Neural cell (in vitro differentiated cells): Measurements from ENCODE around the gene GALNT16. TPM values are rescaled to one million over a fixed set of nuclear protein-coding genes. Genes with fewer than 3 reads are reported as not detected.

Experiments
- H2AFZ ChIP-seq: fragments of 200-600, 300-800 bp; sonication (generic), shearing (Covaris generic); 2 replicates; pipeline ENCODE4 v1.6.0; 2014; ENCODE audit warnings: low read depth, mild to moderate bottlenecking, antibody characterized with exemption, low read length, moderate library complexity
- H3F3A ChIP-seq: fragments of 200-600 bp; shearing (Covaris generic); 2 replicates; pipeline ENCODE4 v1.6.1; 2016; ENCODE audit warnings: mild to moderate bottlenecking, moderate library complexity, mixed read lengths, antibody characterized with exemption, low read length; ENCODE audit not compliant: insufficient read depth, poor library complexity, severe bottlenecking
- H3K27ac ChIP-seq: fragments of 200-600, 300-800 bp; sonication (generic), shearing (Covaris generic); 2 replicates; pipeline ENCODE4 v1.5.1; 2014; ENCODE audit warnings: mild to moderate bottlenecking, low read length, moderate library complexity
- H3K27me3 ChIP-seq: fragments of 300-800, 200-600 bp; sonication (generic), shearing (Covaris generic); 2 replicates; pipeline ENCODE4 v1.6.0; 2014; ENCODE audit warnings: mild to moderate bottlenecking, low read depth, low read length, moderate library complexity; ENCODE audit not compliant: insufficient read depth
- H3K36me3 ChIP-seq: fragments of 300-800, 200-600 bp; sonication (generic), shearing (Covaris generic); 2 replicates; pipeline ENCODE4 v1.5.1; 2014; ENCODE audit warnings: mild to moderate bottlenecking, antibody characterized with exemption, low read length, moderate library complexity; ENCODE audit not compliant: insufficient read depth
- H3K4me2 ChIP-seq: fragments of 300-800, 200-600 bp; sonication (generic), shearing (Covaris generic); 2 replicates; pipeline ENCODE4 v1.6.0; 2014; ENCODE audit warnings: mild to moderate bottlenecking, low read length
- H3K4me3 ChIP-seq: fragments of 300-800, 200-600 bp; sonication (generic), shearing (Covaris generic); 2 replicates; pipeline ENCODE4 v1.5.1; 2014; ENCODE audit warnings: mild to moderate bottlenecking, low read length, moderate library complexity
- H3K79me2 ChIP-seq: fragments of 200-600 bp; shearing (Covaris generic); replicated peaks from 2 replicates; pipeline ENCODE4 v1.6.0; 2014; ENCODE audit warnings: mild to moderate bottlenecking, low read length, moderate library complexity; ENCODE audit not compliant: insufficient read depth
- H3K9ac ChIP-seq: fragments of 300-800, 200-600 bp; sonication (generic), shearing (Covaris generic); 2 replicates; pipeline ENCODE4 v1.6.1; 2016; ENCODE audit warnings: mild to moderate bottlenecking, low read length, mixed read lengths
- H3K9me2 ChIP-seq: fragments of 200-600 bp; shearing (Covaris generic); 2 replicates; pipeline ENCODE4 v1.6.1; 2016; ENCODE audit warnings: mild to moderate bottlenecking, low read length, mixed read lengths; ENCODE audit not compliant: insufficient read depth
- H3K9me3 ChIP-seq: fragments of 200-600, 300-800 bp; sonication (generic), shearing (Covaris generic); 2 replicates; pipeline ENCODE4 v1.6.1; 2016; ENCODE audit warnings: mild to moderate bottlenecking, mixed run types, low read length, moderate library complexity, mixed read lengths
- H4K20me1 ChIP-seq: fragments of 200-600 bp; shearing (Covaris generic); 2 replicates; pipeline ENCODE4 v1.6.1; 2016; ENCODE audit warnings: mild to moderate bottlenecking, mixed run types; ENCODE audit not compliant: insufficient read depth
- CTCF ChIP-seq: fragments of 450-650 bp; IDR thresholded peaks from 2 replicates; pipeline ENCODE4 v1.5.1; 2014; ENCODE audit warnings: antibody characterized with exemption, mild to moderate bottlenecking, moderate library complexity; ENCODE audit not compliant: poor library complexity, severe bottlenecking
- EP300 ChIP-seq: fragments of 450-650 bp; conservative IDR thresholded peaks from 2 replicates; pipeline ENCODE4 v1.6.1; 2014; ENCODE audit warnings: antibody characterized with exemption, mild to moderate bottlenecking, moderate library complexity; ENCODE audit not compliant: poor library complexity, severe bottlenecking
- EZH2 ChIP-seq: fragments of 200-600, 300-800 bp; shearing (Covaris generic), sonication (generic); IDR thresholded peaks from 2 replicates; pipeline ENCODE4 v1.6.1; 2014; ENCODE audit warnings: antibody characterized with exemption, low read length, borderline replicate concordance, mild to moderate bottlenecking; ENCODE audit not compliant: insufficient read depth, poor library complexity, severe bottlenecking
- MXI1 ChIP-seq: fragments of 450-650 bp; conservative IDR thresholded peaks from 2 replicates; pipeline ENCODE4 v1.6.1; 2014; ENCODE audit warnings: antibody characterized with exemption, mild to moderate bottlenecking; ENCODE audit not compliant: poor library complexity, severe bottlenecking
- POLR2AphosphoS5 ChIP-seq: IDR thresholded peaks from 2 replicates; pipeline ENCODE4 v1.6.1; 2012
- RAD21 ChIP-seq: fragments of 450-650 bp; conservative IDR thresholded peaks from 2 replicates; pipeline ENCODE4 v1.6.1; 2014; ENCODE audit warnings: antibody characterized with exemption, mild to moderate bottlenecking, moderate library complexity
- REST ChIP-seq: IDR thresholded peaks from 2 replicates; pipeline ENCODE4 v1.6.1; 2012; ENCODE audit warnings: borderline replicate concordance
- SMC3 ChIP-seq: fragments of 450-650 bp; conservative IDR thresholded peaks from 2 replicates; pipeline ENCODE4 v1.6.1; 2014; ENCODE audit warnings: antibody characterized with exemption, mild to moderate bottlenecking, moderate library complexity; ENCODE audit not compliant: poor library complexity
- TAF1 ChIP-seq: IDR thresholded peaks from 2 replicates; pipeline ENCODE4 v1.6.1; 2012; ENCODE audit warnings: low read depth
- polyA plus RNA-seq: library from polyadenylated mRNA; depleted of rRNA; stranded (reverse); fragments of >200 nt; gene quantifications from 2 replicates; pipeline ENCODE4 v1.2.3, GENCODE V29; 2014

GALNT16 gene
- polyA plus RNA-seq, 1 donor from 2014 or later: 23.8 TPM

GRCh38 chr14:69312608-69313007 is 52.6 kb downstream of the GALNT16 start:
- Histone ChIP-seq H3K9me3 (no peaks in the 10 kb centered on the region), H3K9ac (no peak overlapping the region), H2AFZ (no peak overlapping the region), H3K9me2 (no peaks in the 10 kb centered on the region), H4K20me1 (no peaks in the 10 kb centered on the region), H3K4me3 (no peak overlapping the region), H3K4me2 (no peak overlapping the region), H3K79me2 (no peaks in the 10 kb centered on the region), H3K36me3 (no peaks in the 10 kb centered on the region), H3F3A (no peaks in the 10 kb centered on the region), H3K27ac (no peak overlapping the region), H3K27me3 (no peaks in the 10 kb centered on the region)
- no peak for TF ChIP-seq REST
- TF ChIP-seq EZH2: no peak
- TF ChIP-seq TAF1: no peak
- TF ChIP-seq POLR2AphosphoS5: no peak
- no peak for TF ChIP-seq EP300
- TF ChIP-seq RAD21: no peak
- no peak for TF ChIP-seq MXI1
- no peak for TF ChIP-seq CTCF
- TF ChIP-seq SMC3: no peak

GRCh38 chr14:69313176-69313575 is 53.2 kb downstream of the GALNT16 start:
- H2AFZ ChIP-seq: no peak overlapping the region
- H3K27me3 ChIP-seq: no peaks in the 10 kb centered on the region
- H3K27ac ChIP-seq: no peak overlapping the region
- H3K9me2 ChIP-seq: no peaks in the 10 kb centered on the region
- no peaks in the 10 kb centered on the region for H4K20me1 ChIP-seq
- no peaks in the 10 kb centered on the region for H3K79me2 ChIP-seq
- no peaks in the 10 kb centered on the region for H3F3A ChIP-seq
- no peak overlapping the region for H3K9ac ChIP-seq
- H3K9me3 ChIP-seq: no peaks in the 10 kb centered on the region
- no peak overlapping the region for H3K4me3 ChIP-seq
- no peak overlapping the region for H3K4me2 ChIP-seq
- no peaks in the 10 kb centered on the region for H3K36me3 ChIP-seq
- TF ChIP-seq TAF1 (no peak), MXI1 (no peak), EZH2 (no peak), CTCF (no peak), RAD21 (no peak), SMC3 (no peak), REST (no peak), EP300 (no peak), POLR2AphosphoS5 (no peak)
